HepG2 (cell line): ENCODE results near the gene MADD. TPM values are rescaled to one million over a fixed set of nuclear protein-coding genes. Genes with fewer than 3 reads are reported as not detected.
A peak's percentile ranks its signal among the peaks of the same experiment; 100 is the strongest.

Experiments
- AGO2 ChIP-seq: fragments of 200-400 bp; formaldehyde crosslinking; optimal IDR thresholded peaks from 2 replicates; pipeline ENCODE3; 2017; ENCODE audit warnings: mild to moderate bottlenecking, low read depth, low read length, moderate library complexity
- ARHGAP35 ChIP-seq: sonication (generic); formaldehyde crosslinking; IDR thresholded peaks from 2 replicates; pipeline ENCODE4 v1.9.0; 2022; ENCODE audit warnings: mild to moderate bottlenecking, inconsistent platforms, moderate library complexity, missing genetic modification reagents, borderline replicate concordance
- ATF7 ChIP-seq, 2 experiments: fragments of 450-650 bp in 1 of 2; sonication (generic) in 1 of 2; formaldehyde crosslinking in 1 of 2; IDR thresholded peaks; 2 replicates each; pipeline versions ENCODE4 v1.4.0 to v1.6.1; 2016 to 2020; ENCODE audit warnings: antibody characterized with exemption in 1 of 2, mild to moderate bottlenecking in 1 of 2, missing genetic modification reagents in 1 of 2
- CBFB ChIP-seq: sonication (generic); formaldehyde crosslinking; IDR thresholded peaks from 2 replicates; pipeline ENCODE4 v1.4.0; 2020; ENCODE audit warnings: missing genetic modification reagents
- ERF ChIP-seq: IDR thresholded peaks from 2 replicates; pipeline ENCODE4 v1.6.1; 2018; ENCODE audit warnings: missing biosample characterization, missing genetic modification reagents
- HBP1 ChIP-seq: IDR thresholded peaks from 2 replicates; pipeline ENCODE4 v1.6.1; 2016; ENCODE audit warnings: low read depth, control low read depth
- JDP2 ChIP-seq: sonication (generic); formaldehyde crosslinking; IDR thresholded peaks from 2 replicates; pipeline ENCODE4 v1.8.1; 2022; ENCODE audit warnings: missing genetic modification reagents, borderline replicate concordance
- KDM1A ChIP-seq: IDR thresholded peaks from 2 replicates; pipeline ENCODE4 v1.6.1; 2016; ENCODE audit warnings: missing compliant biosample characterization
- MAFG ChIP-seq: sonication (generic); formaldehyde crosslinking; IDR thresholded peaks from 2 replicates; pipeline ENCODE4 v1.5.1; 2020; ENCODE audit warnings: mild to moderate bottlenecking, missing genetic modification reagents
- MED1 ChIP-seq: sonication (generic); formaldehyde crosslinking; IDR thresholded peaks from 2 replicates; pipeline ENCODE4 v1.4.0; 2020; ENCODE audit warnings: missing genetic modification reagents
- NR1H2 ChIP-seq: sonication (generic); formaldehyde crosslinking; IDR thresholded peaks from 2 replicates; pipeline ENCODE4 v1.8.1; 2022; ENCODE audit warnings: low read depth, missing genetic modification reagents, borderline replicate concordance
- PRDM15 ChIP-seq: sonication (generic); formaldehyde crosslinking; IDR thresholded peaks from 2 replicates; pipeline ENCODE4 v1.4.0; 2020; ENCODE audit warnings: missing genetic modification reagents
- RAD51 ChIP-seq: fragments of 450-650 bp; IDR thresholded peaks from 2 replicates; pipeline ENCODE4 v1.6.1; 2016; ENCODE audit warnings: borderline replicate concordance
- REXO4 ChIP-seq: sonication (generic); formaldehyde crosslinking; IDR thresholded peaks from 2 replicates; pipeline ENCODE4 v1.8.0; 2022; ENCODE audit warnings: missing genetic modification reagents, mild to moderate bottlenecking, borderline replicate concordance
- RXRB ChIP-seq: IDR thresholded peaks from 2 replicates; pipeline ENCODE4 v1.6.1; 2016; ENCODE audit warnings: borderline replicate concordance, missing genetic modification reagents, missing compliant biosample characterization
- TGIF2 ChIP-seq: IDR thresholded peaks from 2 replicates; pipeline ENCODE4 v1.6.1; 2016; ENCODE audit warnings: control low read depth, missing compliant biosample characterization
- TRIM24 ChIP-seq: sonication (generic); formaldehyde crosslinking; IDR thresholded peaks from 2 replicates; pipeline ENCODE4 v1.8.0; 2022; ENCODE audit warnings: mild to moderate bottlenecking, missing genetic modification reagents
- ZFP36L1 ChIP-seq: sonication (generic); formaldehyde crosslinking; IDR thresholded peaks from 2 replicates; pipeline ENCODE4 v1.8.0; 2022; ENCODE audit warnings: mild to moderate bottlenecking, missing genetic modification reagents, moderate library complexity
- ZNF10 ChIP-seq: sonication (generic); formaldehyde crosslinking; IDR thresholded peaks from 2 replicates; pipeline ENCODE4 v1.4.0; 2020; ENCODE audit warnings: mild to moderate bottlenecking, low read depth, missing genetic modification reagents, borderline replicate concordance
- ZNF281 ChIP-seq: sonication (generic); formaldehyde crosslinking; IDR thresholded peaks from 2 replicates; pipeline ENCODE4 v1.4.0; 2020; ENCODE audit warnings: missing genetic modification reagents, borderline replicate concordance
- ZNF414 ChIP-seq: sonication (generic); formaldehyde crosslinking; IDR thresholded peaks from 2 replicates; pipeline ENCODE4 v1.5.0; 2020; ENCODE audit warnings: missing genetic modification reagents
- ZNF549 ChIP-seq: sonication (generic); formaldehyde crosslinking; IDR thresholded peaks from 2 replicates; pipeline ENCODE4 v1.5.0; 2020; ENCODE audit warnings: missing genetic modification reagents
- ZNF563 ChIP-seq: sonication (generic); formaldehyde crosslinking; IDR thresholded peaks from 2 replicates; pipeline ENCODE4 v1.8.0; 2022; ENCODE audit warnings: mild to moderate bottlenecking, moderate library complexity, missing genetic modification reagents
- ZNF709 ChIP-seq: sonication (generic); formaldehyde crosslinking; IDR thresholded peaks from 2 replicates; pipeline ENCODE4 v1.5.0; 2020; ENCODE audit warnings: mild to moderate bottlenecking, missing genetic modification reagents
- polyA plus RNA-seq, 8 experiments: library from polyadenylated mRNA; depleted of rRNA in 3 of 8; stranded (reverse) in 7 of 8; unstranded in 1 of 8; fragments of >200 nt; fragmentation: Illumina TruSeq in 4 of 8; extraction: Trizol in 4 of 8; gene quantifications; 2 replicates each; pipeline versions ENCODE4 v1.2.1 to v1.2.3, GENCODE V29; 2011 to 2016; ENCODE audit warnings: low read depth in 4 of 8, missing spikeins in 1 of 8, mixed read lengths in 1 of 8; ENCODE audit not compliant: insufficient read depth in 1 of 8
- total RNA-seq, 5 experiments: library from RNA; depleted of rRNA; stranded (reverse); fragments of >200 nt; fragmentation: Illumina TruSeq; extraction: Trizol; gene quantifications; 2 replicates each; pipeline ENCODE4 v1.2.3, GENCODE V29; 2016; ENCODE audit warnings: low read depth in 1 of 5

MADD gene
- total and polyA plus RNA-seq, 2 of the 13 experiments (the other 11 are each of a cell fraction or from before 2014, with no cell fraction given), result 18.0 to 29.2 TPM

GRCh38 chr11:47253660-47254059 lies 16.3 kb upstream of the MADD start (continued):
- TF ChIP-seq PRDM15 (CRISPR knock-in tag), result no peak
- no peak for TF ChIP-seq CBFB (CRISPR knock-in tag)
- 0 out of 2 replicates have a peak, but pooled peaks have one; percentile 30 for TF ChIP-seq HBP1 (CRISPR knock-in tag)
- TF ChIP-seq ZNF281 (CRISPR knock-in tag), result peak; percentile 67; the same call in 1 of the 2 replicates
- no peak for TF ChIP-seq ATF7 (IDR thresholded peaks at IDR 0.05)
- no peak for TF ChIP-seq ATF7 (CRISPR knock-in tag; IDR thresholded peaks at IDR 0.05)
- no peak for TF ChIP-seq AGO2
- TF ChIP-seq ZNF563, result no peak
- no peak for TF ChIP-seq ERF
- 0 out of 2 replicates have a peak, but pooled peaks have one; percentile 19 for TF ChIP-seq TGIF2 (CRISPR knock-in tag)
- TF ChIP-seq ARHGAP35 (CRISPR knock-in tag), result no peak
- peak; percentile 83 for TF ChIP-seq MED1
- no peak for TF ChIP-seq TRIM24 (CRISPR knock-in tag)
- TF ChIP-seq ZFP36L1, result no peak
- TF ChIP-seq ZNF10 (CRISPR knock-in tag), result no peak
- no peak for TF ChIP-seq RAD51
- no peak for TF ChIP-seq ZNF709
- no peak for TF ChIP-seq MAFG
- TF ChIP-seq RXRB (CRISPR knock-in tag), result peak; percentile 77
- TF ChIP-seq REXO4 (CRISPR knock-in tag), result no peak
- no peak for TF ChIP-seq JDP2 (CRISPR knock-in tag)
- TF ChIP-seq KDM1A (CRISPR knock-in tag), result no peak
- no peak for TF ChIP-seq ZNF414 (CRISPR knock-in tag)
- TF ChIP-seq ZNF549 (CRISPR knock-in tag), result no peak
- no peak for TF ChIP-seq NR1H2 (CRISPR knock-in tag)
